Stimulated activated CD4-positive, alpha-beta T cell treated with anti-CD3 and anti-CD28 coated beads, Interleukin-1b, Interleukin-23, amount 100 ng/mL, for 1 hour (primary cell): ENCODE measurements around the gene OR4A15.

Experiments
- DNase-seq, 2 donors: peaks; one replicate each; pipeline ENCODE4 v3.0.0-alpha.2; 2020; ENCODE audit warnings: low read depth in 2 of 2

The OR4A15 gene

GRCh38 chr11:55367674-55368073, at the start of gene OR4A15:
Gene OR4A15 (plus strand): TSS chr11:55367974. CDS start chr11:55367974, 0 bp downstream.
- no peak for DNase-seq

GRCh38 chr11:55324500-55324899, 43.3 kb upstream of the OR4A15 start:
- no peak for DNase-seq

GRCh38 chr11:55342901-55343300, 24.9 kb upstream of the OR4A15 start, which contains the start of gene OR4A16:
Gene OR4A16 (plus strand): TSS chr11:55343201. CDS start chr11:55343201, 0 bp downstream.
- DNase-seq = no peak

- DNase-seq = no peak
Measured at GRCh38 chr11:55345306-55345705, 22.5 kb upstream of the OR4A15 start.

GRCh38 chr11:55349032-55349431, 18.7 kb upstream of the OR4A15 start:
- DNase-seq = no peak

GRCh38 chr11:55357560-55358184, 10.1 kb upstream of the OR4A15 start:
- no peak for DNase-seq

- no peak for DNase-seq
Measured at GRCh38 chr11:55401011-55401410, 33.2 kb downstream of the OR4A15 start.
